NCI-H345 treated with DMSO at 0.1 percent for 48 hours (cell line): ENCODE results near the gene RASSF9.

ENCODE experiments used
- DNase-seq: peaks from one replicate; lab custom pipeline; 2025; ENCODE audit not compliant: unreplicated experiment; lab: John Stamatoyannopoulos, UW

The RASSF9 gene

DNA sequence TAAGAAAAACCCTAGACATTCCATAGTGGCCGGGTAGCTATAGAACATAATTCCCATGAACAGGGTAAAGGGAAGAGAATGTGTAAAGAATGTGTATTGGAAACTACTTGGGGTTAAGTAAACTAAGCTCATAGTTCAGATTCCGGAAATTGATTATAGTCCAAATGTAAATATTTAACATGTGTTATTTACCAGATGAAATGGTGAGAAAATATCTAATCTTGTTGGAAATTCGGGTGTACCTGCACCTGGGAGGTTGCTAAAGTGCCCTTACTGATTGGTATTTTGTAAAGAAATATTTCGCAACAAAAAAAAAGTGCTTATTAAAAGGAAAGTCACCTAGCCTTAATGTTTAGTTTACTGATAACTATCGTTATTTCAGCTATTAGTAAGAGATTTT is 14.4 kb downstream of the RASSF9 start:
- no peak for DNase-seq

DNA sequence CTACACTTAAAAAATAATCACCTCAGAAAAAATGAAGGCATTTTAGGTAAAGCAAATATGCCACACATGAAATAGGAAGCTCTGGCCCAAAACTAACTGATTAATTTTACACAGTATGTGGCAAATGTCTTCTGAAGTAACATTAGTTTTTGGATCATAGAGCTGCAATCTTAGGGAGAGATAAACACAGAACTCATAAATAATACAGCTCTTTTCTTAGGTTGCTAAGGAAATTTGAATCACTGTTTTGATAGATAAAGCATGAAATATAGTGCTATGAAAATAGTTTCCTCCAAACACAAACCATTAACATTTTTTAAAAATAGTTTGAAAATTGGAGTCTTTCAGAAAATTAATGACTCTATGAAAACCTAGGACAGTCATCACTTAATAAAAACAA is 15.0 kb downstream of the RASSF9 start:
- no peak for DNase-seq

DNA sequence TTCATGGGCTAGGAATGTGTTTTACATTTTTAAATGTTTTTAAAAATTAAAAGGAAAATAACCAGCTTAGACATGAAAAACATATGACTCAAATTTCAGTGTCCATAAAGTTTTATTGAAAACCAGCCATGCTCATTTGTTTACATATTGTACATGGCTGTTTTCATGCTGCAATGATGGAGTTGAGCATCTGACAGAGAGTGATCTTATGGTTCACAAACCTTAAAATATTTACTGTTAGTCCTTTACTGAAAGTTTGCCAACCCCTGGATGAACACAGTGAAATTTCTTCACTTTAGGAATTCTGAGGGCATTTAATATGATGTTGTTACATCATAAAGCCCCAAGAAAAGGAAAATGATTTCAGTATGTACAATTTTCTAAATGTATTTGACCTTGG is 16.1 kb downstream of the RASSF9 start:
- DNase-seq: no peak

DNA sequence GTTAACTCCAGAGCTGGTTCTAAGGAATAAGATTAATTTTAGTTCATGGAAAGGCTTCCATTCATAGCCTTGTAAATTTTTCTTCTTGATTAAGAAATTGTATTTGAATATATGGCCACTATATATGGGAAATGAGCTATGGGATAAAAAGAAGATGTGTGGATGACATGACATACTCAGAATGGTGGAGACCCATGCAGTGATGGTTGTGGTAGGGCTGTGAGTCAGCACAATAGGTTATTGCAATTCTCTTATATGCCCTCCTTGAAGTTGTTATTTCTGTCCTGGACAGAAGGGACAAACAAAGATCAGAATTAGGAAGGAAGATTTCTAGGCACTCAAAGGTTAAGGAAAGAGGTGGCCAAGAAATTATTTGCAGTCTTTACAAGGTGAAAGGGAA is 21.5 kb downstream of the RASSF9 start:
- no peak for DNase-seq

DNA sequence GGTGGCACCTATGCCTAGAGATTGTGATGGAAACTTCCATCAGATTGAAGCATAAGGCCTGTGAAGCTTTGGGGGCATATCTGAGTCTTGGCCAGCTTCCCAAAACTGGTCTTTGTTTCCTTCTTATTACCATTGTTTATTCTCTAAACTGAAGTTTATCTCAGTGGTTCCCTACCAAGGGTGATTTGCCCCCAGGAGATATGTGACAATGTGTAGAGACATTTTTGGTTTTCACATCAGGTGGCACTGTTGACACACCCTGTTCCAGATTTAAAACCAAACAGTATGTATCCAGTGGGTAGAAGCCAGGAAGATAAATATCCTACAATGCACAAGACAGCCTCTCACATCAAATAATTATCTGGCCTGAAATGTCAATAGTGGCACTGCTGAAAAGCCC is 22.1 kb downstream of the RASSF9 start:
- DNase-seq: peak; percentile 79

DNA sequence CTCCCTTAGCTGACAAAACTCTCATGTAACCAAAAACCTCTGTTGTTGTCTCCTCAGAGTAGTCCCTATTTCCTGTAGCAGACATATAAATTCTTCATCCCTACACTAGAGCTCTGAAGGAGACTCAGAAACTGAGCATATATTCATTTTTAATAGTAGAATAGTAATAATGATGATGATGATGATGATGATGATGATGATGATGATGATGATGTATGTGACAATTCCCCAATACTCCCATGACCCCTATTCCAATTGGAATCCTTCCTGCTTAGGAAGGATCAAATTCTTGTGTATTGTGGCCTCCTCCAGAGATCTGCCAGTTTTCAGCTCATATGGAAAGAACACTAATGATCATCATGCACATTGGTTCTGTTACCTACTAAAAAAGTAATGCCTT is 26.7 kb downstream of the RASSF9 start:
- no peak for DNase-seq

DNA sequence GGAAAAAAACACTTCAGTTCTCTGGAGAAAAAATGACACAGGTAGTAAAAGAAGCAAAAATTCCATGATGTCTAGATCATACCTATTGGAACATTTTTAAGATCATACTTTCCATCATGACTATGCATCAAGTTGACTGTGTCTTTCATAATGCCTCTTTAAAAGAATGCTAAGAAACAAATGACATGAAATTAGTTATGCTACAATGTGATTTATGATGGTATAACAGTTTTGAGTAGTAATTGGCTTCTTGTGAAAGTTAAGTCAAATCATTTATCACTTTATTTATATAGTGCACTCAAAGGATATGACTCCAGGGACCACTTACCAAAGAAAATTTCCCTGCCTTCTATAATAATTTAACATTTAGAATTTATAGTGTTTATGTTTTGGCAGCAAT is 28.5 kb downstream of the RASSF9 start:
- DNase-seq: no peak

DNA sequence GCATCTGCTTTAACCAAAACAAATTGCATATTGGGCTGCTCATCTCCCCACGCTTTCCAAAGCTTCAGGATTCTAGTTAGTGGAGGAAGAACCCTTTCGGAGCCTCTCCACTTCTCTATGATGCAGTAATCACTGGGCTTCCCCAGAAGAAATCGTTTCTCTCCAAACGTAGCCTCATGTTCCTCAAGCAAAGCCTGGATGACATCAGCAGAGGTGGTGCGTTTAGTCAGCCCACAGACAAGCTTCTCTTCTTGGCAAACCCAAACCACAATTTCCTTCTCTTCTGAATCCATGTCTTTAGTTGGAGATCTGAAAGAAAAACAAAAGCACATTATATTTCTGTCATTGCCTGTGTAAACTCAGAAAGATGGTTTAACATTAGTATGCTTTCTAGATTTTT is 30.6 kb downstream of the RASSF9 start:
- DNase-seq: no peak

DNA sequence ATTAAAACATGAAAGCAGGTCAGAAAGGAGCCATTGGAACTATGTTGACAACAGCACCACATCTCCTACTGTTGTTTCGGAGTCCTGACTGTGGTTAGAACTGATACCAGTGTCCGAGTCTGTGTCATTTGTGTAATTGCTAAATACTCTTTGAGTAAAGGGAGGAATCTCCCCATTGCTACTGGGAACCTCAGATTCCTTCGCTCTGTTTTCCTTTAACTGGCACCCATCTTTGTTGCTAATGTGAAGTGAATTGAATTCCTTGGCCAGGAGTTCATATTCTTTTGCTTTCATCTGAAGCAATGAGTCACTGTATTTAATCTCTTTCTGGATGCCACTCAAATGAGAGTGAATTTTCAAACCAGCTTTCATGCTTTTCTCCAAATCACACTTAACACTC is 31.5 kb downstream of the RASSF9 start:
- DNase-seq: no peak

DNA sequence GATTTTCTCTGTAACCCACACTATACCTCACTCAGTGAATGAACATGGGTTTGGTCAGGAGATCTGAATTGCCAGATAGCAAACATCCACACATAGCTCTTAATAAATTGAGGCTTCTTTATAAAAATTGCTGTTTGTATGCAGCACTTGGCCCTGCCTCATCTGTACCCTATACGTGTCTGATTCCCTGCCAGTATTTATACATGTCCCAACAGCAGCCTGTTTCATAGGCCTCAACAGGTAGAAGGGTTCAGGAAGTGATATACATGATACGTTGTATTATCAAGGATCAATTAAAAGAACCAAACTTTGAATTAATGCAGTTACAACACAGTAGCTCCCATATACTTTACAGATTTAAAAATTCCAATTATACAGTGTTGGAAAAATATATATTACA is 32.3 kb downstream of the RASSF9 start:
- no peak for DNase-seq

DNA sequence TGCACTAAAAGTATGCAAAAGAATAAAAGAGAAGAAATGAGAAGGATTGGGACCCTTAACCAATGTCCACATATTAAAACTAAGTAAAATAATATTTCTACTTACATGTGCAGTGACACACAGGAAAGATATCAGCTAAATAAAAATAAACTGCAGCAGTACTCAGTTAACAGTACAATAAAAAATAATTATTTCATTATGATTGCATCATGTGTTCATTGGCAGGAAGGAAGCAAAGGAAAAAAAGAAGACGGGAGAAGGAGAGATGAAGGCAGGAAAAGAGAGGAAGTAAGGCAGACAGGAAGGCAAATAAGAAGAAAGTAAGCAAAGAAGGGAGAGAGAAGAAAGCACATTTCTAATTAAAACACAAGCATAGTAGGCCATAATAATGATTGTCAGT is 33.0 kb downstream of the RASSF9 start:
- DNase-seq: no peak

DNA sequence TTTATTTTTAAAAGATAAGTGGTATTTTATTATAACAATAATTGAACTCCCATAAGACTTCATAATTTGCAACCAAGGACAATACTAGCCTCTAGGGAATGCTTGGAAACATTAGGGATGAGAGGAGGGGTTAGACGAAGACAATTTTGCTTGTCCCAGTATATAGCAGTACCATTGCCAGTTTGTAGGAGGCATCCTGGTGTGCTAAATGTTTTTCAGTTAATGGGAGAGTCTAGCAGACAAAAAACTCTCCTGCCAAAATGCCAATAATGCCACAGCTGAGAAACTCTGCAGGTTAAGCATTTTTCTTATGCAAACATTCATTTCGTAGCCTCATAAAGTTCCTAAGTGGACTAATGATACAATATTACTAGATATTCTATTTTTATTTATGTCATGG is 38.1 kb downstream of the RASSF9 start:
- DNase-seq: no peak

DNA sequence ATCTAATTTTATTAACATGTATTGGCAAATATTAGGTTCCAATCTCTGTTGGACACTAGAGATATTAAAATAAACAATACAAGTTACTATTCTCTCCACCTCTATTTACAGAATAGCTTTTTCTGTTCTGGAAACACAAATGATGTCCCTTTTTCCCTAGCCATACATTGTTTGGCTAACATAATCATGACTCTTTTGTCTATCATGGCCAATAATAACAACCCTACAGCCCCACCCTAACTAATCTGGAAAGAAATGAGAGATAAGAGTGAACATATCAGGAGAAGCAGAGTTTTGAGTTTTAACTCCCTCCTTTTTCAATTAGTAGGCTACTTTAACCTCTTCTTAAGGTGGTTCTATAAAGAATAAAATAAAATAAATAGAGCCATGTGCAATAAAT is 40.2 kb downstream of the RASSF9 start:
- DNase-seq: no peak

DNA sequence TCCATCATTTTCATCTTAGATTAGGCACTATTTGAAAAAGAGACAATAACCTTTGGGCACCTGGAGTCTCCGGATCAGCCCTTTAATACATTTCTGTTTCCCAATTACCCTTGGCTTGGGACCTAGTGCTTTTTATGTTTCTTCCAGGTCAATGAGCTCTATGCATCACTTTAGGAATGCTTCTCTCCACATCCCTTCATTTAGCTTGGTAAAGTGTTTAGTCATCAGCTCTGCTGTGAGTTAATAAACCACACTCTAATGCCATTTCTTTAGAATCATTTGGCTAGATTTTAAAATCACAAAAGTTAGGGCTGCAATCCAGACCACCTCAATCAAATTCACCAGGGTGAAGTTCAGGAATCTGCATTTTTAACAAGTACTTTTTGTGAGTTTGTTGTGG is 41.7 kb downstream of the RASSF9 start:
- no peak for DNase-seq

DNA sequence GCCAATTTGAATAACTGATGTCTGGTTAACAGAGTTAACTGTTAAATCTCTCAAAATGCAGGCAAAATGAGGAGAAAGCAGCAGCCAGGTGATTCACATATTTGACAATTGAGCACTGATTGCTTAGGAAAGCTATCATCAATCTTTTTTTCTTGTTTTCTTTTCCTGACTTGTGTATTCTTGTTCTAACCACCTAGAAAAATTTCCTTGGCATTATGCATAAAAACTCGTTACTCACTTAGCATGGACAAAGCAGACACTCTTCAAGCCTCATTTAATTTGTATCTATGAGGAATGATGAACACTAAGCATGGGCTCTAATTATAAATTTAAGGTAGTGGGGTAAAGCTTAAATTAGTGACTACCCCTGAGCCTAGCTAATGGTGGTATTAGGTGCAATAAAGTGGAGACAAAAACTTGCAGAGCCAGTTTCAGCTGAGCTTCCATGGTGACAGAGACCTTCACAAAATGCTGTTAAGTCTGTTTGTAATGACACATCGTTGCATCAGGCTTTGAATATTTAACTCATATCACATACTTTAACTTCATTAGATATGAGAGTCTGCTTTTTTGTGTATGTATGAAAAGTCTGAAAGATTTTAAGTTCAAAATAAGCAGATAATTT is 52.0 kb downstream of the RASSF9 start:
- no peak for DNase-seq

DNA sequence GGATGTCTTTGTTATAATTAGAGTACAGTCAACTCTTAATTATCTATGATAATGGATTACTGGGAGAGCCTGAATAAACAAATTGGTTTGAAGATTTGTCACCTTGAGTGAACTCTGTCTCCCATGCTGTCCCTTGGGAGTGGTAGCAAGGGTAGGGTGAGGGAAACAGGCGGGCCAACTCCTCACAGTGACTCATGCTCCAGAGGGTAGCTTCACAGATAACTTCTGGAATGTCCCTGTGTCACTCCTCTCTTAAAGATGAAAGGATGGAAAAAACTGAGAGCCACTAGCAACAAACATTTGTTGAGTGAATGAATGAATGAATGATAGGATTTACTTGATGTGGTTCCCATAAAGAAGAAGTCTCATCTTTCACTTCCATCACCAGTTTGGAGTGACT is 53.5 kb downstream of the RASSF9 start:
- no peak for DNase-seq

DNA sequence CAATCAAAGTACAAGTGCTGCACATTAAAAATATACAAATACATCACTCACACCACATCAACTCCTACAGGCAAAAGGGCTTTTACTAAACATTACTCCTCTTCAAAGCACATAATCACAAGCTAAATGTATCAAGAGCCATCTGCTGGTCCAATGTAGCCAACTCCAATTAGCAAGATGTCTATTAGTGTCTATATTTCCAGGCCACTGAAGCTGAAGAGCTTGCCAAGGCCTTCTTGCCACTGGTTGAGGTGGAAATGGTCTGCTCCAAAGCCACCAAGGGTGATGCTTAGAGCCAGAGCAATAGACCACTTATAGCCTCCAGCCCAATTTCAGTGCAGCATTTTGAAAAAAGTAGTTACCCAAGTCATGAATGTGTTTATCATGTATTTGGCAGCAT is 54.4 kb downstream of the RASSF9 start:
- DNase-seq: no peak

DNA sequence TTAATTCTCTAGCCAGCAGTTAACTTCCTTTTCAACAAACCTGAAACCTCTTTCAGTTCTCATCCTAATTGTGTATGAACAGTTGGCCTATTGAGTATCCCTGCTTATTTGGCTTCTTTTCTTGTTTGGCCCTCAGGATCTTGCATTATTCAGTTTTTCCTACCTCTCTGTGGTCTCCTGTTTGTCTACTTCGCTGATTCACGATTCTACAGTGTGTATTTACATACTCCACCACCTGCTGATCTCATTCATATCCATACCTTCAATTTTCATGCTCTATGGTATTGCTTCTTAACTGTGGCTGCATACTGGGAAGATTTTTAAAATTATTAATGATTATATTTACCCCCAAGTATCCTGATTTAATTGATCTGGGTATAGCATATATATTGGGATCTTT is 56.4 kb downstream of the RASSF9 start:
- DNase-seq: peak; percentile 82

DNA sequence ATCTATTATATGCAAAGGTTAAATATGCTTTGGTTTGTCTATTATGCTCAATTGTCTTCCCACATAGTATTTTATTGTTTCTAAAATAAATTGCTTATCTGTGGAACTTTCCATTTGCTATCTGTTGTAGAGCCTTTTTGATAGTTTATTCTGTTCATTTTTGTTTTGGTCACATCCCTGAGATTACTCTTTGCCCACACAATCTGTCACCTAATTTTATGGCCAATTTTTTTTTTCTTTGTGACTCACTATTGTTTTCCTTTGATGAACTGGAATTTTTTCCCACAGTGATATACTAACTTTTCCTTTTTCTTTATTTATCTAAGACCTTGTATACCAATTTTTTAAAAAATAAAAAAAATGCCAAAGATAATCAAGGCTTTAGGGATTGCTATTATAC is 61.1 kb downstream of the RASSF9 start:
- no peak for DNase-seq

DNA sequence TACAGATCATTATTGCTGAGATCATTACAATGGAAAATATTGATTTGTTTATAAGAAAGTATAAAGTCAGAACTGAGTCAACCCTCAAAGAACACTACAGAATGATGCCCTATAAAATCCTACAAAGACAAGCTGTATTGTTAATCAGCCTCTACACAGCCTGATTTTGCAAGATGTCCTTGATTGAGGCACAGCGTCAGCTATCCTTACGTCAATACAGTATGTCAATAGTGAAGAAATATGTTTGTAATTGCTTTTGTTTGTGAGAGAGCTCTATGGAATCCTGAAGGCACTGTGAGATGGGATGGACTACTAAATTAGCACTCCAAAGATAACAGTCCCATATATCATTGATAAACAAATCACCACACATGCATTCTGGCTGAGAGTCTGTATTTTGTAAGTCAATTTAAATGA is 70.7 kb downstream of the RASSF9 start:
- DNase-seq: peak; percentile 84

DNA sequence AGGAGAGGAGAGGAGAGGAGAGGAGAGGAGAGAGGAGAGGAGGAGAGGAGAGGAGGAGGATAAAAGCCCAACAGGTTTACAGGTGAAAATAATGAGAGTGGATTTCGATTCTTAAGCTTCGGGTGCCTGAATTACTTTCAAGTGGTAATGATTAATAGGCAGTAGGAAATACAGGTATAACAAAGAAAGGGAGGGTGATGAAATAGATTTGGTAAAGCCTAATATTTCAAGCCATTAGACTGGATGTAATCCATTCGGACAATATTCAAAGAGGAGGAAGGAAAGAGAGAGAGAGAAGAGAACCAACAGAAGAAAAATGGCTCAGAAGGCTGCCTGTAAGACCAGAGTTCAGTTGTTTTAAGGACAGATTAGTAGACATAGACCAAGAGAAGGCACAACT is 76.6 kb downstream of the RASSF9 start:
- no peak for DNase-seq

DNA sequence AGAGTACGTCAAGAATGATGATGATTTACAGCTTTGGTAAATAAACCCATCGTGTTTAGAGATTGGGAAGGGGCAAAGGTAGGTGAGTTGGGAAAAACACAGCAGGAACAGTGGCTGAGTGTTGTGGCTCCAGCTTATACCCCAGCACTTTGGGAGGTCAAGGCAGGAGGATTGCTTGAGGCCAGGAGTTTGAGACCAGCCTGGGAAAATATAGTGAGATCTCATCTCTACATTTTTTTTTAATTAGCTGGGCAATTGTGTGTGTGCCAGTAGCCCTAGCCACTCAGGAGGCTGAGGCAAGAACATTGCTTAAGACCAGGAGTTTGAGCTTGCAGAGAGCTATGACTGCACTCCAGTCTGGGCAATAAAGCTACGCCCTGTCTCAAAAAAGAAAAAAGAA is 77.1 kb downstream of the RASSF9 start:
- no peak for DNase-seq

DNA sequence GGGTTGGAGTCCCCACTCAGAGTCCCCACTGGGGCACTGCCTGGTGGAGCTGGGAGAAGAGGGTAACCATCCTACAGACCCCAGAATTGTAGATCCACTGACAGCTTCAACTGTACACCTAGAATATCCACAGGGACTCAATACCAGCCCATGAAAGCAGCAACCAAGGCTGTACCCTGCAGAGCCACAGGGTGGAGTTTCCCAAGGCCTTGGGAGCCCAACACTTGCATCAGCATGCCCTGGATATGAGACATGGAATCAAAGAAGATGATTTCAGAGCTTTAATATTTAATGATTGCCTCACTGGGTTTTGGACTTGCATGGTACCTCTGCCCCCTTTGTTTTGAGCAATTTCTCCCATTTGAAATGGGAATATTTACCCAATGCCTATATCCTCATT is 80.4 kb downstream of the RASSF9 start:
- no peak for DNase-seq
